Mesenchymal stem cell (in vitro differentiated cells and primary cell): Measurements from ENCODE around the gene CGB7.
"Not testable (repeated sequence)": the region's sequence is repeated elsewhere in the genome, so short reads cannot be mapped to it uniquely, and the experiment has no call there.

Source experiments
- DNase-seq: peaks from one replicate; pipeline ENCODE4 v3.0.0-alpha.2; 2013
- H2AFZ ChIP-seq: one replicate; pipeline ENCODE4 v1.6.1; 2013; ENCODE audit warnings: low read depth, mild to moderate bottlenecking, control low read depth, inconsistent platforms, low read length, moderate library complexity
- H2AK5ac ChIP-seq: 2 replicates; pipeline ENCODE4 v1.6.1; 2013; ENCODE audit warnings: low read length, moderate library complexity, mild to moderate bottlenecking, inconsistent platforms; ENCODE audit not compliant: severe bottlenecking
- H2BK120ac ChIP-seq: one replicate; pipeline ENCODE4 v1.6.1; 2013; ENCODE audit warnings: low read depth, mild to moderate bottlenecking, inconsistent platforms, low read length, moderate library complexity
- H2BK12ac ChIP-seq, 2 experiments: one replicate each; pipeline ENCODE4 v1.6.1; 2013; ENCODE audit warnings: inconsistent platforms in 2 of 2, low read length in 2 of 2, mild to moderate bottlenecking in 2 of 2, moderate library complexity in 2 of 2, control low read depth in 1 of 2
- H2BK15ac ChIP-seq: one replicate; pipeline ENCODE4 v1.6.1; 2013; ENCODE audit warnings: mild to moderate bottlenecking, low read depth, inconsistent platforms; ENCODE audit not compliant: poor library complexity, severe bottlenecking
- H2BK5ac ChIP-seq: 2 replicates; pipeline ENCODE4 v1.6.1; 2013; ENCODE audit warnings: low read depth, mild to moderate bottlenecking, low read length, control low read depth, inconsistent platforms; ENCODE audit not compliant: poor library complexity, severe bottlenecking
- H3K14ac ChIP-seq, 2 experiments: one replicate each; pipeline ENCODE4 v1.6.1; 2013; ENCODE audit warnings: inconsistent platforms in 2 of 2, low read length in 2 of 2, control low read depth in 1 of 2, mild to moderate bottlenecking in 1 of 2, moderate library complexity in 1 of 2
- H3K18ac ChIP-seq, 2 experiments: one replicate each; pipeline ENCODE4 v1.6.1; 2013; ENCODE audit warnings: inconsistent platforms in 2 of 2, low read length in 2 of 2, control low read depth in 1 of 2, low read depth in 1 of 2, mild to moderate bottlenecking in 1 of 2
- H3K23ac ChIP-seq, 2 experiments: one replicate each; pipeline ENCODE4 v1.6.1; 2013; ENCODE audit warnings: inconsistent platforms in 2 of 2, low read length in 2 of 2, mild to moderate bottlenecking in 2 of 2, moderate library complexity in 2 of 2, control low read depth in 1 of 2
- H3K27ac ChIP-seq: 2 replicates; pipeline ENCODE4 v1.5.1; 2013; ENCODE audit warnings: mild to moderate bottlenecking, moderate library complexity, low read length, control low read depth, inconsistent platforms; ENCODE audit not compliant: poor library complexity, severe bottlenecking
- H3K27me3 ChIP-seq, 2 experiments: 2 replicates each; pipeline versions ENCODE4 v1.6.1 to v1.7.0; 2013; ENCODE audit warnings: low read length in 2 of 2, mild to moderate bottlenecking in 2 of 2, moderate library complexity in 2 of 2, control low read depth in 1 of 2, inconsistent platforms in 1 of 2; ENCODE audit not compliant: control insufficient read depth in 1 of 2, insufficient read depth in 1 of 2
- H3K36me3 ChIP-seq, 2 experiments: 2 replicates each; pipeline versions ENCODE4 v1.6.1 to v1.7.0; 2013; ENCODE audit warnings: low read length in 2 of 2, control low read depth in 1 of 2, inconsistent platforms in 1 of 2, low read depth in 1 of 2, mild to moderate bottlenecking in 1 of 2; ENCODE audit not compliant: insufficient read depth in 2 of 2, control insufficient read depth in 1 of 2
- H3K4ac ChIP-seq, 2 experiments: one replicate each; pipeline ENCODE4 v1.6.1; 2013; ENCODE audit warnings: inconsistent platforms in 2 of 2, low read length in 2 of 2, mild to moderate bottlenecking in 2 of 2, moderate library complexity in 2 of 2, control low read depth in 1 of 2, low read depth in 1 of 2
- H3K4me1 ChIP-seq: 2 replicates; pipeline ENCODE4 v1.6.1; 2013; ENCODE audit warnings: low read depth, low read length, control low read depth; ENCODE audit not compliant: control insufficient read depth, insufficient read depth
- H3K4me2 ChIP-seq: 2 replicates; pipeline ENCODE4 v1.6.1; 2013; ENCODE audit warnings: low read length, mild to moderate bottlenecking, inconsistent platforms; ENCODE audit not compliant: poor library complexity, severe bottlenecking
- H3K4me3 ChIP-seq, 2 experiments: 2 replicates each; pipeline versions ENCODE4 v1.5.1 to v1.7.0; 2013; ENCODE audit warnings: low read length in 2 of 2, mild to moderate bottlenecking in 2 of 2, control low read depth in 1 of 2, low read depth in 1 of 2; ENCODE audit not compliant: insufficient read depth in 1 of 2
- H3K79me1 ChIP-seq: replicated peaks from 2 replicates; pipeline ENCODE4 v1.6.1; 2013; ENCODE audit warnings: mild to moderate bottlenecking, control low read depth, low read length, inconsistent platforms; ENCODE audit not compliant: poor library complexity, severe bottlenecking
- H3K9ac ChIP-seq: 2 replicates; pipeline ENCODE4 v1.7.0; 2013; ENCODE audit warnings: mild to moderate bottlenecking, low read length, moderate library complexity
- H3K9me3 ChIP-seq: 2 replicates; pipeline ENCODE4 v1.7.0; 2013; ENCODE audit warnings: mild to moderate bottlenecking, low read length; ENCODE audit not compliant: control insufficient read depth
- H4K8ac ChIP-seq: one replicate; pipeline ENCODE4 v1.6.1; 2013; ENCODE audit warnings: inconsistent platforms, mild to moderate bottlenecking, low read length, moderate library complexity
- H4K91ac ChIP-seq: one replicate; pipeline ENCODE4 v1.6.1; 2013; ENCODE audit warnings: mild to moderate bottlenecking, low read length, inconsistent platforms
- WGBS: methylation state at CpG from one replicate; pipeline ENCODE4 v1.1.7; 2013; ENCODE audit warnings: mixed read lengths; 5-methylcytosine and 5-hydroxymethylcytosine counted together

CGB7 gene

GRCh38 chr19:49061000-49061399 is 3.5 kb upstream of the CGB7 start:
- Histone ChIP-seq H3K9ac (no peak overlapping the region), H3K27me3 (peaks cover 39 to 81% of the 10 kb centered on the region in 2 experiments), H2BK120ac (no peak overlapping the region), H3K4me3 (no peak overlapping the region), H2AFZ (no peak overlapping the region), H3K9me3 (no peaks in the 10 kb centered on the region), H4K8ac (no peak overlapping the region), H2AK5ac (no peak overlapping the region), H2BK12ac (no peak overlapping the region), H3K79me1 (peaks cover 3% of the 10 kb centered on the region), H3K4me2 (no peak overlapping the region), H3K27ac (no peak overlapping the region), H3K23ac (no peak overlapping the region), H2BK15ac (no peak overlapping the region), H2BK5ac (no peak overlapping the region), H3K36me3 (peaks cover 0 to 4% of the 10 kb centered on the region in 2 experiments), H3K14ac (no peak overlapping the region), H3K18ac (no peak overlapping the region), H3K4ac (no peak overlapping the region), H4K91ac (no peak overlapping the region), H3K4me1 (peaks cover 31% of the 10 kb centered on the region)
- DNase-seq = no peak
- 87% methylated on average over 2 of the region's 2 CpGs for WGBS

- Histone ChIP-seq H3K9ac (no peak overlapping the region), H2AFZ (no peak overlapping the region), H4K91ac (no peak overlapping the region), H3K18ac (no peak overlapping the region), H2BK15ac (no peak overlapping the region), H3K14ac (peak overlapping the region in 1 of 2 experiments; percentile 36), H3K9me3 (no peaks in the 10 kb centered on the region), H2BK12ac (no peak overlapping the region), H3K79me1 (peaks cover 3% of the 10 kb centered on the region), H2BK5ac (no peak overlapping the region), H3K23ac (peak overlapping the region in 1 of 2 experiments; percentile 78), H3K36me3 (peaks cover 0 to 4% of the 10 kb centered on the region in 2 experiments), H2AK5ac (no peak overlapping the region), H3K4me1 (peaks cover 19% of the 10 kb centered on the region), H3K4me3 (no peak overlapping the region), H3K4me2 (no peak overlapping the region), H2BK120ac (no peak overlapping the region), H3K4ac (no peak overlapping the region), H3K27me3 (peaks cover 22 to 74% of the 10 kb centered on the region in 2 experiments), H3K27ac (no peak overlapping the region), H4K8ac (no peak overlapping the region)
- 81% methylated on average over 9 of the region's 9 CpGs for WGBS
- DNase-seq = no peak
These were observed 1.5 kb upstream of the CGB7 start for GRCh38 chr19:49059053-49059452.

- H3K79me1 ChIP-seq = peaks cover 3% of the 10 kb centered on the region
- no peaks in the 10 kb centered on the region for H3K9me3 ChIP-seq
- H3K18ac ChIP-seq = no peak overlapping the region
- no peak overlapping the region for H2BK5ac ChIP-seq
- no peak overlapping the region for H3K4me3 ChIP-seq
- DNase-seq = no peak
- H4K91ac ChIP-seq = no peak overlapping the region
- H3K27ac ChIP-seq = no peak overlapping the region
- H2BK15ac ChIP-seq = no peak overlapping the region
- no peak overlapping the region for H2AK5ac ChIP-seq
- H3K27me3 ChIP-seq = peaks cover 17 to 69% of the 10 kb centered on the region in 2 experiments
- no peak overlapping the region for H3K4me2 ChIP-seq
- WGBS = 72% methylated on average over 10 of the region's 10 CpGs
- no peak overlapping the region for H3K4ac ChIP-seq
- H4K8ac ChIP-seq = no peak overlapping the region
- H3K36me3 ChIP-seq = peaks cover 0 to 4% of the 10 kb centered on the region in 2 experiments
- no peak overlapping the region for H3K23ac ChIP-seq
- no peak overlapping the region for H3K9ac ChIP-seq
- no peak overlapping the region for H2AFZ ChIP-seq
- H3K14ac ChIP-seq = no peak overlapping the region
- peaks cover 17% of the 10 kb centered on the region for H3K4me1 ChIP-seq
- H2BK12ac ChIP-seq = no peak overlapping the region
- H2BK120ac ChIP-seq = peak overlapping the region; percentile 34
These were observed 1.0 kb upstream of the CGB7 start for GRCh38 chr19:49058562-49058961.

GRCh38 chr19:49056902-49057596 is 500 bp downstream of the CGB7 start:
- not testable (repeated sequence) for H2BK15ac ChIP-seq, H3K9me3 ChIP-seq, H3K36me3 ChIP-seq, DNase-seq, H2BK5ac ChIP-seq, H3K4ac ChIP-seq, H3K79me1 ChIP-seq, H2AK5ac ChIP-seq, H3K27ac ChIP-seq, H3K23ac ChIP-seq, H4K91ac ChIP-seq
- H3K9ac ChIP-seq = peak overlapping the region; percentile 54
- H3K27me3 ChIP-seq = peaks cover 14 to 57% of the 10 kb centered on the region in 2 experiments
- 18% methylated on average over 20 of the region's 34 CpGs for WGBS
- peak overlapping the region in 1 of 2 experiments; percentile 34 for H2BK12ac ChIP-seq
- peak overlapping the region; percentile 12 for H4K8ac ChIP-seq
- peak overlapping the region; percentile 33 to 91 for H3K18ac ChIP-seq
- H2AFZ ChIP-seq = peak overlapping the region; percentile 82
- H2BK120ac ChIP-seq = peak overlapping the region; percentile 5
- peak overlapping the region; percentile 11 to 72 for H3K4me3 ChIP-seq
- peaks cover 17% of the 10 kb centered on the region for H3K4me1 ChIP-seq
- H3K4me2 ChIP-seq = peak overlapping the region; percentile 93
- peak overlapping the region in 1 of 2 experiments; percentile 86 for H3K14ac ChIP-seq
